H1 (cell line): ENCODE results near the gene CASS4. TPM values are rescaled to one million over a fixed set of nuclear protein-coding genes. Genes with fewer than 3 reads are reported as not detected.

Experiments
- ASH2L ChIP-seq: fragments of 200-600, 300-600 bp; sonication (generic); IDR thresholded peaks from one replicate; pipeline ENCODE4 v1.7.1; 2017; ENCODE audit warnings: low read length
- BRCA1 ChIP-seq: IDR thresholded peaks from 2 replicates; pipeline ENCODE4 v1.6.1; 2012; ENCODE audit warnings: low read depth, low read length, improper control_type of control experiment
- CEBPB ChIP-seq: IDR thresholded peaks from 2 replicates; pipeline ENCODE4 v1.6.1; 2012; ENCODE audit warnings: low read depth, low read length
- CHD1 ChIP-seq: IDR thresholded peaks from 2 replicates; pipeline ENCODE4 v1.6.1; 2012; ENCODE audit warnings: low read depth, low read length, improper control_type of control experiment
- CTBP2 ChIP-seq: IDR thresholded peaks from 2 replicates; pipeline ENCODE4 v1.7.0; 2011; ENCODE audit warnings: borderline replicate concordance, mild to moderate bottlenecking, moderate library complexity, mixed read lengths, low read length; ENCODE audit not compliant: insufficient read depth, insufficient read length
- EGR1 ChIP-seq: IDR thresholded peaks from 2 replicates; pipeline ENCODE4 v1.6.1; 2011; ENCODE audit warnings: low read depth, low read length, borderline replicate concordance
- EZH2 ChIP-seq: fragments of 200-600 bp; sonication (generic); IDR thresholded peaks from 2 replicates; pipeline ENCODE4 v1.7.1; 2012; ENCODE audit warnings: low read depth, mild to moderate bottlenecking, moderate library complexity, low read length, inconsistent platforms; ENCODE audit not compliant: severe bottlenecking
- GTF2F1 ChIP-seq: IDR thresholded peaks from 2 replicates; pipeline ENCODE4 v1.6.1; 2012; ENCODE audit warnings: low read depth, low read length, improper control_type of control experiment, borderline replicate concordance
- HDAC6 ChIP-seq: IDR thresholded peaks from one replicate; pipeline ENCODE4 v1.7.1; 2012; ENCODE audit warnings: low read depth, mild to moderate bottlenecking, inconsistent platforms, low read length, moderate library complexity
- KDM1A ChIP-seq: fragments of 200-600, 300-600 bp; sonication (generic); IDR thresholded peaks from 2 replicates; pipeline ENCODE4 v1.7.1; 2016; ENCODE audit warnings: mild to moderate bottlenecking, low read length, borderline replicate concordance
- KDM4A ChIP-seq: IDR thresholded peaks from one replicate; pipeline ENCODE4 v1.7.1; 2012; ENCODE audit warnings: low read depth, mild to moderate bottlenecking, moderate library complexity, low read length, inconsistent platforms; ENCODE audit not compliant: severe bottlenecking
- NRF1 ChIP-seq: IDR thresholded peaks from 2 replicates; pipeline ENCODE4 v1.6.1; 2011; ENCODE audit warnings: mild to moderate bottlenecking, low read depth, low read length, improper control_type of control experiment
- PHF8 ChIP-seq: fragments of 200-600 bp; sonication (generic); conservative IDR thresholded peaks from 2 replicates; pipeline ENCODE4 v1.7.1; 2012; ENCODE audit warnings: low read depth, mild to moderate bottlenecking, inconsistent platforms, low read length, moderate library complexity
- POU5F1 ChIP-seq: IDR thresholded peaks from 2 replicates; pipeline ENCODE4 v1.6.1; 2011; ENCODE audit warnings: low read depth, mild to moderate bottlenecking, low read length, moderate library complexity
- RAD21 ChIP-seq, 2 experiments: IDR thresholded peaks in 1 of 2; conservative IDR thresholded peaks in 1 of 2; 2 replicates each; pipeline ENCODE4 v1.6.1; 2011; ENCODE audit warnings: low read depth in 2 of 2, low read length in 2 of 2, improper control_type of control experiment in 1 of 2, inconsistent platforms in 1 of 2, mild to moderate bottlenecking in 1 of 2, moderate library complexity in 1 of 2
- SAP30 ChIP-seq: fragments of 300-600 bp; sonication (generic); IDR thresholded peaks from 2 replicates; pipeline ENCODE4 v1.7.1; 2012; ENCODE audit warnings: low read length, moderate library complexity, mild to moderate bottlenecking, inconsistent platforms; ENCODE audit not compliant: insufficient read depth, insufficient replicate concordance
- SP1 ChIP-seq: IDR thresholded peaks from 2 replicates; pipeline ENCODE4 v1.6.1; 2011; ENCODE audit warnings: low read depth, low read length
- SP4 ChIP-seq: IDR thresholded peaks from 2 replicates; pipeline ENCODE4 v1.6.1; 2012; ENCODE audit warnings: low read length, inconsistent platforms
- TAF1 ChIP-seq: IDR thresholded peaks from 2 replicates; pipeline ENCODE4 v1.6.1; 2011; ENCODE audit warnings: mild to moderate bottlenecking, low read depth, low read length
- polyA plus RNA-seq, 7 experiments: library from polyadenylated mRNA; depleted of rRNA in 3 of 7; stranded (reverse) in 5 of 7; unstranded in 2 of 7; fragments of >200 nt in 5 of 7; fragments of 200-250 nt in 2 of 7; gene quantifications; 1 replicate in 5 of 7; 2 replicates in 1 of 7; 4 replicates in 1 of 7; pipeline versions ENCODE4 v1.2.1 to v1.2.3, GENCODE V29; 2011 to 2013; ENCODE audit warnings: missing spikeins in 2 of 7, mixed read lengths in 2 of 7
- total RNA-seq: library from RNA; stranded (reverse); fragmentation: NEBNext Ultra II Directional; extraction: Animal tissue kit (Norgen Biotek cat#: 25700); gene quantifications from 2 replicates; pipeline ENCODE4 v1.2.1, GENCODE V29; 2021

Gene CASS4
- total and polyA plus RNA-seq, 2 of the 8 experiments (the other 6 are each of a cell fraction or from before 2014, with no cell fraction given), result not detected

DNA sequence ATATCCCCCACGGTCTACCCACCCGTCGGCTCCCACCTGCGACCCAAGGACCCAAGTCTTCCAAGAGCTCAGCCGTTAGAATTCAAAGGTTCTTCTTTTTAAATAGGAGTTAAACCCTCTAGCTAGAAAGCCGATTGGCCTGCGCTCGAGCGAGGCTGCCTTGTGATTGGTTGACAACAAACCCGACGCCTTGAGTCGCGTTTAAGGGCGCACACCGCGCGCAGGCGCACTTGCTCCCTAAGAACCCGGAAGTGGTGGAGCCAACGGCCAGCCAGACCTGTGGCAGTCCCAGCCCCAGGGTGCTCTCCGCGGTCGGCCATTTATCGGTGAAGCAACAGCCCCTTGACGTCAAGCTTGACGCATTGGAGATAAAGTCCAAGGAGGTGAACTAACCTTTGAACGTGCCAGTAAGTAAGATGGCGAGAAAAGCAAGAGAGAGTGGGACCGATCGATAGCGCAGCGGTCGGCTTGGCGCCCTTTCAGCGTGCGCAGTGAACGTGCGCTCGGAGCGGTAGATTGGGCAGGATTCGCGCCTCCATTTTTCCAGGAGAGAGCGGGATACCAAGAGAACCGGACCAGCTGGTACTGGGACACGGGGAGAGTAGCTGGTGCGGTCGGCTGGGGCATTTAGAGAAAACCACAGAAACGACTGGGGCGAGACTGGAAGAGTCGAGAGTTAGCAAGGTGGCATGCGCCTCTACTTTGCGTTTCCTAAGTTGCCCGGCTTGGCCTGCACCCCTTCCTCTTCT is 19.8 kb upstream of the CASS4 start, which contains the start of the genes AURKA and CSTF1 (continued):
- TF ChIP-seq GTF2F1, result no peak
- no peak for TF ChIP-seq HDAC6
- TF ChIP-seq CEBPB, result peak; percentile 99
- TF ChIP-seq EZH2, result no peak
- 0 out of 2 replicates have a peak, but pooled peaks have one; percentile 33 for TF ChIP-seq EGR1
- TF ChIP-seq CHD1, result no peak
- no peak for TF ChIP-seq SP4
- peak; percentile 63 for TF ChIP-seq PHF8
- TF ChIP-seq RAD21 (IDR thresholded peaks at IDR 0.05 in 1 of 2, conservative IDR thresholded peaks at IDR 0.05 in 1 of 2; ENCODE audit: low read depth in 2 of 2, low read length in 2 of 2), result no peak
- TF ChIP-seq POU5F1, result no peak
- TF ChIP-seq KDM4A, result peak; percentile 36
- peak; percentile 87 for TF ChIP-seq ASH2L
- TF ChIP-seq KDM1A, result no peak
- TF ChIP-seq NRF1, result peak; percentile 74
- peak; percentile 77 for TF ChIP-seq TAF1
- TF ChIP-seq CTBP2, result no peak
- peak; percentile 65; the same call in 1 of the 2 replicates for TF ChIP-seq SP1
- TF ChIP-seq BRCA1, result no peak
- TF ChIP-seq SAP30, result peak; percentile 60
